Testis (tissue), 3 donors: ENCODE data around the gene CARMIL1. TPM values are rescaled to one million over a fixed set of nuclear protein-coding genes. Genes with fewer than 3 reads are reported as not detected.

ENCODE experiments used
- DNase-seq: peaks from one replicate; pipeline ENCODE4 v3.0.0-alpha.2; 2019
- H3K27ac ChIP-seq, 2 donors: fragments of 200-600 bp; sonication (generic); one replicate each; pipeline ENCODE4 v1.5.1; 2019
- H3K27me3 ChIP-seq: fragments of 200-600 bp; sonication (generic); one replicate; pipeline ENCODE4 v1.5.1; 2019
- H3K36me3 ChIP-seq: fragments of 200-600 bp; sonication (generic); one replicate; pipeline ENCODE4 v1.5.1; 2017; ENCODE audit warnings: low read depth; ENCODE audit errors: missing control alignments
- H3K4me1 ChIP-seq: fragments of 200-600 bp; sonication (generic); one replicate; pipeline ENCODE4 v1.5.1; 2019
- H3K4me3 ChIP-seq, 2 donors: fragments of 200-600 bp; sonication (generic); one replicate each; pipeline ENCODE4 v1.5.1; 2017 to 2019
- H3K9me3 ChIP-seq: fragments of 200-600 bp; sonication (generic); one replicate; pipeline ENCODE4 v1.5.1; 2017
- CTCF ChIP-seq, 3 experiments: fragments of 450-650 bp in 2 of 3; fragments of 200-600 bp in 1 of 3; sonication (generic) in 1 of 3; IDR thresholded peaks; one replicate each; pipeline ENCODE4 v1.5.1; 2016 to 2019; ENCODE audit warnings: antibody characterized with exemption in 3 of 3, mild to moderate bottlenecking in 2 of 3, moderate library complexity in 1 of 3
- POLR2A ChIP-seq: fragments of 450-650 bp; IDR thresholded peaks from one replicate; pipeline ENCODE4 v1.6.1; 2017; ENCODE audit warnings: antibody characterized with exemption, mild to moderate bottlenecking, moderate library complexity
- WGBS, 2 donors: methylation state at CpG; one replicate each; pipeline ENCODE4 v1.1.5; 2018; 5-methylcytosine and 5-hydroxymethylcytosine counted together
- intact Hi-C: fragments of 100-400 bp; cut with DNase I; formaldehyde crosslinking; loops from one replicate; pipeline ENCODE4 v1.15.1; 2023; ENCODE audit warnings: low total_unique reads
- polyA plus RNA-seq: library from polyadenylated mRNA; stranded (reverse); fragments of 350-450 nt; fragmentation: Illumina TruSeq; extraction: RNeasy Lipid Tissue Mini Kit (QIAGEN cat#74804); gene quantifications from one replicate; pipeline ENCODE4 v1.2.3, GENCODE V29; 2014; ENCODE audit warnings: low read depth, low replicate concordance; ENCODE audit not compliant: insufficient read depth
- total RNA-seq, 2 donors: library from RNA; depleted of rRNA; stranded (reverse); fragments of >200 nt; gene quantifications; one replicate each; pipeline ENCODE4 v1.2.3, GENCODE V29; 2016

CARMIL1 gene
- total and polyA plus RNA-seq, 3 donors from 2014 or later: 39.4 to 120 (median 108) TPM

DNA sequence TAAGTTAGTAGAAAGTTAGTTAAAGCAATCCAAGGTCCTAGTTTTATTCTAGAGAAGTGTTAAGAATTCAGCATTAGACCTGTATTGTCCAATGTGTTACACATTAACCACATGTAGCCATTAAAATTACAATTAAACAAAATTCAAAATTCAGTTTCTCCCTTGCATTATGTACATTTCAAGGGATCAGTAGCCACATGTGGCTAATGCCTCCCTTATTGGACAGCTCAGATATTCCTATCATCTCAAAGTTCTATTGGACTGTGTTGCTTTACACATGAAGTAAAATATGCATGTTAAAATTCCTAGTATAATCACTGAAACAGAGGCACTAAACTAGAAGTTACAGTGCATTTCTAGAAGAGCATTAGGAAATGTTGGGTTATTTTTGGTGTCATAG, 265.7 kb downstream of the CARMIL1 start:
- no peak for DNase-seq
- Histone ChIP-seq H3K27ac (no peak overlapping the region), H3K4me3 (no peak overlapping the region), H3K9me3 (no peaks in the 10 kb centered on the region), H3K36me3 (no peaks in the 10 kb centered on the region), H3K27me3 (no peaks in the 10 kb centered on the region), H3K4me1 (no peaks in the 10 kb centered on the region)
- intact Hi-C loops: no loop called here
- no peak for TF ChIP-seq CTCF (IDR thresholded peaks at IDR 0.05)

DNA sequence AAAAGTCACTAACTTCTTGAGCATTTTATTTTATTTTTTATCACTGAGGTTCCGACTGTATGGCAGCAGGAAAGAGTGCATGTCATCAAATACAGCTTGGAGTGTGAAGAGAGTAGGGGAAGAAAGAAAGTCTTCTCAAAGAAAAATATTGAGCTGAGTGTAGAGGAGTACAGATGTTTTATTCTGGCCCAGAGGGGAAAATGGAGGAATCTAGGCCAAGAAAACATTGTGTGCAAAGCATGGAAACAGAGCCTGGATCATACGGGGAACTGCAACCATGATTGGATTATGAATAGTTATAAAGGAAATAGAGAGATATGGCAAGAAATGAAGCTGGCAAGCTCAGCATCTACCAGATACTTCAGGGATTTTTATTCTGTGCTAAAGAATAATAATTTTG, 268.6 kb downstream of the CARMIL1 start:
- 44 to 60% methylated on average over 2 of the region's 2 CpGs for WGBS, 2 donors
- intact Hi-C loops: no loop called here
- no peak for TF ChIP-seq CTCF (IDR thresholded peaks at IDR 0.05)
- no peak for TF ChIP-seq POLR2A
- Histone ChIP-seq H3K9me3 (no peaks in the 10 kb centered on the region), H3K4me3 (no peak overlapping the region), H3K4me1 (no peaks in the 10 kb centered on the region), H3K27me3 (no peaks in the 10 kb centered on the region), H3K36me3 (no peaks in the 10 kb centered on the region), H3K27ac (no peak overlapping the region)
- no peak for DNase-seq

DNA sequence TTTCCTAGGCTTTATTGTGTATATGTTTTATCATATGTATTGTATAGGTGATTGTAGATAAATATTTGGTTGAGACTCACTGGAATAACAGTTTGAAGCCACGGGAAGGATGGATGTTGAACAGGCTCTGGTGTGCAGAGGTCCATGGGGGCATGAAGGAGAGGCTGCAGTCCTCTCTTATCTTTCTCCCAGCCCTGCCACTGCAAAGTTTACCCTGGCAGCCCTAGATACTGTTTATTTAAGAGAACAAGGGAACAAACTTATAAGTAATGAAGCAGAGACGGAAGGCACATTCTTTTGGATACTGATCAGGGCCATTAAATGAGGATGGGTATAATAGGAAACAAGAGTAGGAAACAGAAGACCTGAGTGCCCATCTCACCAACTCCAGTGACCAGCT, 269.3 kb downstream of the CARMIL1 start:
- Histone ChIP-seq H3K4me3 (no peak overlapping the region), H3K27ac (no peak overlapping the region), H3K4me1 (no peaks in the 10 kb centered on the region), H3K27me3 (no peaks in the 10 kb centered on the region), H3K36me3 (no peaks in the 10 kb centered on the region), H3K9me3 (no peaks in the 10 kb centered on the region)
- DNase-seq: no peak
- TF ChIP-seq CTCF (IDR thresholded peaks at IDR 0.05): no peak
- no peak for TF ChIP-seq POLR2A
- intact Hi-C loops: no loop called here
- 83 to 89% methylated on average over 2 of the region's 2 CpGs for WGBS, 2 donors

GRCh38 chr6:25550631-25551030, 271.5 kb downstream of the CARMIL1 start:
- no peak for TF ChIP-seq POLR2A
- no peak for TF ChIP-seq CTCF (IDR thresholded peaks at IDR 0.05)
- Histone ChIP-seq H3K27ac (no peak overlapping the region), H3K36me3 (no peaks in the 10 kb centered on the region), H3K27me3 (no peaks in the 10 kb centered on the region), H3K4me1 (no peaks in the 10 kb centered on the region), H3K9me3 (no peaks in the 10 kb centered on the region), H3K4me3 (no peak overlapping the region)
- DNase-seq: no peak
- WGBS, 2 donors: 89 to 90% methylated on average over 11 of the region's 11 CpGs
- intact Hi-C loops: no loop called here

- Histone ChIP-seq H3K4me3 (no peak overlapping the region), H3K36me3 (no peaks in the 10 kb centered on the region), H3K27ac (no peak overlapping the region), H3K9me3 (no peaks in the 10 kb centered on the region), H3K4me1 (no peaks in the 10 kb centered on the region), H3K27me3 (no peaks in the 10 kb centered on the region)
- WGBS, 2 donors: 70 to 74% methylated on average over 3 of the region's 3 CpGs
- TF ChIP-seq POLR2A (no peak), CTCF (IDR thresholded peaks at IDR 0.05) (no peak)
- intact Hi-C loops: no loop called here
- no peak for DNase-seq
These were observed 274.3 kb downstream of the CARMIL1 start for GRCh38 chr6:25553502-25553901.
